GM21786 (cell line): Measurements from ENCODE around the gene NPAS1.
"Not testable (repeated sequence)": the region's sequence is repeated elsewhere in the genome, so short reads cannot be mapped to it uniquely, and the experiment has no call there.

ENCODE experiments used
- ATAC-seq: cut with Tn5 transposase; IDR thresholded peaks from one replicate; pipeline ENCODE4 v1.9.1; 2021; ENCODE audit not compliant: unreplicated experiment

The NPAS1 gene

GRCh38 chr19:47044946-47045866 lies 25.6 kb downstream of the NPAS1 start:
- ATAC-seq = no peak

GRCh38 chr19:47045867-47046470 lies 26.3 kb downstream of the NPAS1 start:
- no peak for ATAC-seq

DNA sequence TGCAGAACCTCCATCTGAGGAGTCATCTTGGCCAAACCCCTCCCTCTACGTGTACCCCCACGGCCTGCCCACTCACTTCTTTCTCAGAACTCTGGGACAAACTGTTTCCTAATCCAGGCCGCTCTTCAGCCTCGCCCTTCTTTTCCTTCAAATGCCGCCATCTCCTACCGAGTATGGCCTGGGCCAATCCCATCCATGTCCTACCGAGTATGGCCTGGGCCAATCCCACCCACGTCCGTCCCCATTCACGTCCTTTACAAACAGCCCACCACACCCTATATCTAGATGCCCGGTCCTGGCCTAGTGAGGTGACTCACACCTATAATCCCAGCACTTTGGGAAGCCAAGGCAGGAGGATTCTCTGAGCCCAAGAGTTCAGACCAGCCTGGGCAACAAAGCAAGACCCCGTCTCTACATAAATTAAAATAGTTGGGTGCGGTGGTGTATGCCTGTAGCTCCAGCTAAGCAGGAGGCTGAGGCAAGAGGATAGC lies 27.7 kb downstream of the NPAS1 start:
- ATAC-seq = no peak

- ATAC-seq = peak; percentile 31
Measured at GRCh38 chr19:47047763-47048405, 28.2 kb downstream of the NPAS1 start.

DNA sequence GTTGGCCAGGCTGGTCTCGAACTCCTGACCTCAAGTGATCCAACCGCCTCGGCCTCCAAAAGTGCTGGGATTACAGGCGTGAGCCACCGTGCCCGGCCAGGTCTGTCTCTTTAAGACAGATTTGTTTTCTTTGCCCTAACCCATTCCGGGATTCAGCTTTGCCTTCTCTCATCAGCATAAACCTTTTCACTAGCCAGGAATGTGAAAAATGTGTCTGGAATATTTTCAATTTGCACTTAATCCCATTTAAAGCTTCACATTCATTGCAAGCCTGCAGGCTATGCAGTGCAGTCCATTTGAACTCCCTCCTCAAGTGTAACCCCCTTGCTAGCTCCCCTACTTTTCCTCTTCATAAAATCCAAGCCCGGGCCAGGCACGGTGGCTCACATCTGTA lies 29.7 kb downstream of the NPAS1 start:
- ATAC-seq = no peak

DNA sequence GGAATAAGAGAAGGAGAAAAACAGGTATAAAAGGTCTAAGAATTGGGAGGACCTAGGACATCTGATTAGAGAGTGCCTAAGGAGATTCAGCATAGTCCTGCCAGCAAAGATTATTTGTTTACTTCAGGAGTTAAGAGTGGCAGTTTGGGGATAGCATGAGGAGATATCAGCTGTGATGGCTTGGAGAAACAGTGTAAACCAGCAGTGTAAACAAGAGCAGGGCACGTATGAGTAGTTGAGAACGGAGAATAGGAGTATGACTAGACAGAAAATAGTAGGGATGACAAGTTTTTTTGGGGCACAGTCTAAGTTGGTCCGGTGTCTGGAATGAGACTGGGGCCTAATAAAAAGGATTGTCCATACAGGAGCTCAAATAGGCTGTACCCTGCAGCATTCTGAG lies 30.9 kb downstream of the NPAS1 start:
- ATAC-seq = not testable (repeated sequence)

DNA sequence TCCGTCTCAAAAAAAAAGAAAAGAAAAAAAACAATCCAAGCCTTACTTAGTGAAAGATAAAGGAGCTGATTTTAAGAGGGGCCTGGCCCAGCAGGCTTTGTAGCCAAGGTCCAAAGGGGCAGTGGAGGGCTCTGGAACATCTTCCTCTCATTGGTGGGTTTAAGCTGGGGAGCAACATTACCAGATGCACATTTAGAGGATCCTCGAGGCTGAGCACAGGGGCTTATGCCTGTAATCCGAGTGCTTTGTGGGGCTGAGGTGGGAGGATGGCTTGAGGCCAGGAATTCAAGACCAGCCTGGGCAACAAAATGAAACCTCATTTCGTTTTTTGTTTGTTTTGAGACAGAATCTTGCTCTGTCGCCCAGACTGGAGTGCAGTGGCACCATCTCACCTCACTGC lies 36.8 kb downstream of the NPAS1 start:
- ATAC-seq = no peak

DNA sequence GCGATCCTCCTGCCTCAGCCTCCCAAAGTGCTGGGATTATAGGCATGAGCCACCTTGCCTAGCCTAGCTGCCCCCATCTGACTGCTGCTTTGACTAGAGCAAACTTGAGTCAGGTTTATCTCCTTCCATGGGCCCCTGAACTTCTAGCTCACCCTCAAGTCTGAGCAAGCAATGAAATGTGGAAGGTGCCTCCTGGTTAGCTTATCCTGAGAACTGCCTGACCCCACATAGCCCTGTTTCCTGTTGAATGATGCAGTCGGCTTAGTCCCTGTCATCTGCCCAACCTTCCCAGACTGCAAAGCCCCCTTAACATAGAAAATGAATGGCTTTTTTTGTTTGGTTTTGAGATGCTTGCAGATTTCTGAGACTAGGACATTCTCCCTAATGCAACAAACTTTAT lies 37.7 kb downstream of the NPAS1 start:
- no peak for ATAC-seq

GRCh38 chr19:47058621-47059022 lies 39.0 kb downstream of the NPAS1 start:
- no peak for ATAC-seq

GRCh38 chr19:47063874-47064273 lies 44.2 kb downstream of the NPAS1 start:
- no peak for ATAC-seq

- no peak for ATAC-seq
Measured at GRCh38 chr19:47065242-47065641, 45.6 kb downstream of the NPAS1 start.

GRCh38 chr19:47066376-47067214 lies 47.0 kb downstream of the NPAS1 start:
- ATAC-seq = no peak

GRCh38 chr19:47067215-47067847 lies 47.7 kb downstream of the NPAS1 start:
- ATAC-seq = no peak

- ATAC-seq = no peak
Measured at GRCh38 chr19:47068246-47068645, 48.6 kb downstream of the NPAS1 start.

GRCh38 chr19:47068876-47069406 lies 49.3 kb downstream of the NPAS1 start:
- ATAC-seq = no peak

DNA sequence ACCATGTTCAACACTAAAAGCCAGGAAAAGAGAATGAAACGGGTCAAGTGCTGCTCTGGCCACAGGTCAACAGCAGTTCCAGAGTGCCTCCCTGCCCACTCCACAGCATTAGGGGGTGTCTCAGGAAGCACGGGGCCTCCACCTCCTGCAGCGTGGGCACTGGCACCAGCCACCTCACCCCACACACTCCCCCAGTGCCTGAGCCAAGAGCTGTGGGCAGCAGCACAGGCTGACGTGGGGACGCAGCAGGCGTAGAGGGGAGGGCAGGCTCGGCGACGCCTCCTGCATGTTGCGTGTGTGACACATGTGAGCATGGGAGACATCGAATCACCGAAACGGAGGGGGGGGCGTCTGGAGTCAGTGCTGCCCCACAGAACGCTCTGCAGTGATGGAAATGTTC lies 50.2 kb downstream of the NPAS1 start:
- no peak for ATAC-seq

DNA sequence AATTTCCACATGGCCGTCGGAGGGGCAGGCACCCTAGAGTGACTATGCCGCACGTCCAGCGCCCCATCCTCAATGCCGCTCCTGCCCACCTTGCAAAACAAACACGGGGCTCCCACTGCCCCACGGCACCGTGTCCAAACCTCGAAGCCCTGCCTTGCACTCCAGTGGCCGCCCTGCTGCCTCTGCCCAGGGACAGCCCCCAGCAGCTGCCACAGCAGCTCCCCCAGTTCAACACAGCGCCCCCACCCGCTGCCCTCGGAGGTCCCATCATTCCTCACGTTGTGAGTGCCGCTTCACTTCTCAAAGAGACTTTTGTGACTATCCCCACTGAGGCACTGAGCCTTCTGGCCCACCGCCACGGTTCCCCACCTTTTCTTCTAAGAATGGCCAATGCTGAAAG lies 51.1 kb downstream of the NPAS1 start:
- ATAC-seq = no peak

- no peak for ATAC-seq
Measured at GRCh38 chr19:47071731-47072130, 52.1 kb downstream of the NPAS1 start.

- ATAC-seq = no peak
Measured at GRCh38 chr19:47072323-47072722, 52.7 kb downstream of the NPAS1 start.

- no peak for ATAC-seq
Measured at GRCh38 chr19:47073574-47073973, 53.9 kb downstream of the NPAS1 start.
